Body of pancreas (tissue), 4 donors: Measurements from ENCODE around the gene TGM5. TPM values are rescaled to one million over a fixed set of nuclear protein-coding genes. Genes with fewer than 3 reads are reported as not detected.

Experiments
- ATAC-seq: fragments of 150-250 bp; one replicate; pipeline ENCODE4 v1.9.1; 2016
- DNase-seq, 4 donors: peaks; one replicate each; pipeline ENCODE4 v3.0.0-alpha.2; 2019
- H3K27ac ChIP-seq, 4 donors: fragments of 200-600 bp; sonication (generic); 1 replicate in 3 of 4; 2 replicates in 1 of 4; pipeline versions ENCODE4 v1.5.1 to v1.6.1; 2016 to 2019; ENCODE audit warnings: mild to moderate bottlenecking in 1 of 4, mixed read lengths in 1 of 4, moderate library complexity in 1 of 4
- H3K27me3 ChIP-seq, 2 donors: fragments of 200-600 bp; sonication (generic); one replicate each; pipeline ENCODE4 v1.6.0; 2016; ENCODE audit warnings: mild to moderate bottlenecking in 1 of 2
- H3K36me3 ChIP-seq, 2 donors: fragments of 200-600 bp; sonication (generic); replicated peaks in 1 of 2; 2 replicates each; pipeline ENCODE4 v1.5.1; 2016; ENCODE audit warnings: low read depth in 2 of 2; ENCODE audit not compliant: insufficient read depth in 1 of 2
- H3K4me1 ChIP-seq: fragments of 200-600 bp; sonication (generic); one replicate; pipeline ENCODE4 v1.6.0; 2016
- H3K4me3 ChIP-seq, 2 donors: fragments of 200-600 bp; sonication (generic); 1 replicate in 1 of 2; 2 replicates in 1 of 2; pipeline ENCODE4 v1.5.1; 2016 to 2019
- H3K9me3 ChIP-seq, 3 donors: fragments of 200-600 bp; sonication (generic); 1 replicate in 2 of 3; 2 replicates in 1 of 3; pipeline ENCODE4 v1.5.1; 2016
- POLR2A ChIP-seq, 3 donors: fragments of 450-650 bp; IDR thresholded peaks; one replicate each; pipeline ENCODE4 v1.6.1; 2016; ENCODE audit warnings: antibody characterized with exemption in 3 of 3, mild to moderate bottlenecking in 2 of 3
- WGBS, 2 donors: methylation state at CpG; one replicate each; pipeline ENCODE4 v1.1.5; 2017; 5-methylcytosine and 5-hydroxymethylcytosine counted together
- intact Hi-C: fragments of 100-400 bp; cut with DNase I; formaldehyde crosslinking; loops from one replicate; pipeline ENCODE4 v1.15.1; 2023
- total RNA-seq, 2 donors: library from RNA; depleted of rRNA; stranded (reverse); fragments of >200 nt; gene quantifications; one replicate each; pipeline ENCODE4 v1.1.0, GENCODE V29; 2016
- TF ChIP-seq, protein P1 (sequence below), 7 experiments: fragments of 450-650 bp in 4 of 7; fragments of 200-600 bp in 3 of 7; sonication (generic) in 3 of 7; IDR thresholded peaks; one replicate each; pipeline ENCODE4 v1.5.1; 2016 to 2019; ENCODE audit warnings: antibody characterized with exemption in 7 of 7

TGM5 gene
- total RNA-seq, 2 donors from 2014 or later = not detected

- no peak for DNase-seq
Observed at GRCh38 chr15:43214592-43215295, 52.0 kb downstream of the TGM5 start.

GRCh38 chr15:43214169-43214568 lies 52.6 kb downstream of the TGM5 start:
- H3K4me1 ChIP-seq = no peaks in the 10 kb centered on the region
- intact Hi-C loops = no loop called here
- no peaks in the 10 kb centered on the region for H3K9me3 ChIP-seq
- WGBS, 2 donors = 63 to 65% methylated on average over 8 of the region's 8 CpGs
- H3K36me3 ChIP-seq = no peaks in the 10 kb centered on the region
- no peaks in the 10 kb centered on the region for H3K27me3 ChIP-seq
- ATAC-seq = no peak
- H3K4me3 ChIP-seq = no peak overlapping the region
- H3K27ac ChIP-seq = no peak overlapping the region
- TF ChIP-seq POLR2A (IDR thresholded peaks at IDR 0.05) = no peak
- TF ChIP-seq, protein P1, sequence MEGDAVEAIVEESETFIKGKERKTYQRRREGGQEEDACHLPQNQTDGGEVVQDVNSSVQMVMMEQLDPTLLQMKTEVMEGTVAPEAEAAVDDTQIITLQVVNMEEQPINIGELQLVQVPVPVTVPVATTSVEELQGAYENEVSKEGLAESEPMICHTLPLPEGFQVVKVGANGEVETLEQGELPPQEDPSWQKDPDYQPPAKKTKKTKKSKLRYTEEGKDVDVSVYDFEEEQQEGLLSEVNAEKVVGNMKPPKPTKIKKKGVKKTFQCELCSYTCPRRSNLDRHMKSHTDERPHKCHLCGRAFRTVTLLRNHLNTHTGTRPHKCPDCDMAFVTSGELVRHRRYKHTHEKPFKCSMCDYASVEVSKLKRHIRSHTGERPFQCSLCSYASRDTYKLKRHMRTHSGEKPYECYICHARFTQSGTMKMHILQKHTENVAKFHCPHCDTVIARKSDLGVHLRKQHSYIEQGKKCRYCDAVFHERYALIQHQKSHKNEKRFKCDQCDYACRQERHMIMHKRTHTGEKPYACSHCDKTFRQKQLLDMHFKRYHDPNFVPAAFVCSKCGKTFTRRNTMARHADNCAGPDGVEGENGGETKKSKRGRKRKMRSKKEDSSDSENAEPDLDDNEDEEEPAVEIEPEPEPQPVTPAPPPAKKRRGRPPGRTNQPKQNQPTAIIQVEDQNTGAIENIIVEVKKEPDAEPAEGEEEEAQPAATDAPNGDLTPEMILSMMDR (IDR thresholded peaks at IDR 0.05) = no peak
- DNase-seq = no peak

More at GRCh38 chr15:43214592-43215295, 52.0 kb downstream of the TGM5 start:
- TF ChIP-seq, protein P1 (IDR thresholded peaks at IDR 0.05) = no peak
- no peak for TF ChIP-seq POLR2A (IDR thresholded peaks at IDR 0.05)
- no peaks in the 10 kb centered on the region for H3K36me3 ChIP-seq
- WGBS, 2 donors = 70 to 88% methylated on average over 4 to 6 of the region's 6 CpGs
- H3K27ac ChIP-seq = no peak overlapping the region
- H3K4me1 ChIP-seq = no peaks in the 10 kb centered on the region
- H3K27me3 ChIP-seq = no peaks in the 10 kb centered on the region
- ATAC-seq = no peak
- H3K9me3 ChIP-seq = no peaks in the 10 kb centered on the region
- H3K4me3 ChIP-seq = no peak overlapping the region
- intact Hi-C loops = no loop called here

- no peaks in the 10 kb centered on the region for H3K36me3 ChIP-seq
- no peaks in the 10 kb centered on the region for H3K9me3 ChIP-seq
- H3K4me1 ChIP-seq = no peaks in the 10 kb centered on the region
- H3K4me3 ChIP-seq = no peak overlapping the region
- intact Hi-C loops = no loop called here
- H3K27me3 ChIP-seq = peaks cover 0 to under 1% of the 10 kb centered on the region in 2 donors
- no peak for ATAC-seq
- no peak overlapping the region for H3K27ac ChIP-seq
- TF ChIP-seq POLR2A (IDR thresholded peaks at IDR 0.05) = no peak
- TF ChIP-seq, protein P1 (IDR thresholded peaks at IDR 0.05) = no peak
- 25 to 73% methylated on average over 1 to 5 of the region's 5 CpGs for WGBS, 2 donors
- DNase-seq = no peak
Observed at GRCh38 chr15:43213466-43213865, 53.3 kb downstream of the TGM5 start.

DNA sequence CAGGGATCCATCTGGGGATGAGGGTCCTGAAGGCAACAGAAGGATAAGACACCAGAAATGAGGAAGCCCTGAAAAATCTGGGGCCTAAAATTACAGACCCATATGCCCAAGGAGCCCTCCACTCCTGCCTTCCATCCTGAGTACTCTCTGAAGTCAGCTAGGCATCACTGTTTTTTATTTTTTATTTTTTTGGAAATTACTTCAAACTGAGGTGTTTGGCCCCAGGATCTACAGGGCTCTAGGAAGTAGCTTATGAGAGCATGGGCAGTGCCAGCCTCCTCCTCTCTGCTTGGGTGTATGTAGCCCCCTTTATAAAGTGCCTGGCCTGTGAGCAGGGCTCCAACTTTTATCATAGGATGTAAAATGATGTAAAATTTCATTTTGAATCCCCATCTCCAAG lies 53.8 kb downstream of the TGM5 start:
- no peaks in the 10 kb centered on the region for H3K9me3 ChIP-seq
- DNase-seq (no peak), ATAC-seq (no peak)
- H3K4me1 ChIP-seq = no peaks in the 10 kb centered on the region
- TF ChIP-seq, protein P1 (IDR thresholded peaks at IDR 0.05) = no peak
- TF ChIP-seq POLR2A (IDR thresholded peaks at IDR 0.05) = no peak
- H3K27me3 ChIP-seq = peaks cover 0 to 6% of the 10 kb centered on the region in 2 donors
- H3K4me3 ChIP-seq = no peak overlapping the region
- intact Hi-C loops = no loop called here
- no peak overlapping the region for H3K27ac ChIP-seq
- no peaks in the 10 kb centered on the region for H3K36me3 ChIP-seq

DNA sequence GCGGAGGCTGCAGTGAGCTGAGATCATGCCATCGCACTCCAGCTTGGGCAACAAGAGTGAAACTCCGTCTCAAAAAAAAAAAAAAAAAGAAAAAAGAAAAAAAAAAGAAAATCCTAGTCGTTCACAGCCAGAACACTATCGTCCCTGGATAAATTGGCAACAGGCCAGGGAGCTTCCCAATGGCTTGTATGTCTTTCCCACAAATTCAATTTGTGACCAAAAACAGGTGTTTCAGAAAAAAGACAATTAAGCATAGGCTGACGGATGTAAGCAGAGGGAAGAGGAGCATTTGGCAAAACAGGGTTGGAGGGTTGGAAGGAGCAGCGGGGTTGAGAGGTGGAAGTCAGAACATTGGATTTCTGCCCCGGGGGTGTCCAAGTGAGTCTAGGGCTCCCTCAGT lies 54.4 kb downstream of the TGM5 start:
- peaks cover 0 to 9% of the 10 kb centered on the region in 2 donors for H3K27me3 ChIP-seq
- DNase-seq = no peak
- intact Hi-C loops = no loop called here
- H3K9me3 ChIP-seq = no peaks in the 10 kb centered on the region
- TF ChIP-seq, protein P1 (IDR thresholded peaks at IDR 0.05) = no peak
- TF ChIP-seq POLR2A (IDR thresholded peaks at IDR 0.05) = no peak
- H3K4me1 ChIP-seq = no peaks in the 10 kb centered on the region
- no peak overlapping the region for H3K27ac ChIP-seq
- ATAC-seq = no peak
- no peak overlapping the region for H3K4me3 ChIP-seq
- H3K36me3 ChIP-seq = no peaks in the 10 kb centered on the region
- 72 to 76% methylated on average over 8 of the region's 8 CpGs for WGBS, 2 donors
